ENCODE measurements around the gene LAMTOR1. TPM values are rescaled to one million over a fixed set of nuclear protein-coding genes. Genes with fewer than 3 reads are reported as not detected.

Gene LAMTOR1
- total RNA-seq, 2 experiments from 2014 or later: 66.9 to 77.0 TPM

GRCh38 chr11:72088076-72088808 lies 14.9 kb downstream of the LAMTOR1 start:
- ChIA-PET CTCF (no interaction called here), POLR2A (no interaction called here)

GRCh38 chr11:72085621-72086351 lies 17.3 kb downstream of the LAMTOR1 start:
- POLR2A ChIA-PET: interaction anchor here (0.5 to 1.0 kb wide), 4 partner anchors 12 to 47 kb away, joined by 3 to 5 read pairs (median 4); no protein-coding TSS in a partner anchor
- CTCF ChIA-PET: interaction anchor here (0.7 to 3.6 kb wide), 3 partner anchors 8 to 138 kb away, joined by 3 to 13 read pairs (median 4); partner anchors contain the start of gene INPPL1

- ChIA-PET CTCF (interaction anchor here (0.7 to 3.6 kb wide), 4 partner anchors 8 to 139 kb away, joined by 3 to 13 read pairs (median 4); partner anchors contain the start of gene INPPL1), POLR2A (interaction anchor here (0.6 to 0.8 kb wide), 4 partner anchors 12 to 159 kb away, joined by 4 to 6 read pairs (median 5); no protein-coding TSS in a partner anchor)
These were observed 18.1 kb downstream of the LAMTOR1 start for GRCh38 chr11:72084965-72085364.

GRCh38 chr11:72084076-72084475 lies 19.0 kb downstream of the LAMTOR1 start:
- CTCF ChIA-PET: interaction anchor here (1.0 to 3.6 kb wide), 3 partner anchors 12 to 59 kb away, joined by 3 to 13 read pairs (median 3); no protein-coding TSS in a partner anchor
- POLR2A ChIA-PET: no interaction called here

- CTCF ChIA-PET: interaction anchor here (1.1 to 3.6 kb wide), 2 partner anchors 13 to 58 kb away, joined by 3 to 13 read pairs; no protein-coding TSS in a partner anchor
- POLR2A ChIA-PET: no interaction called here
These were observed 19.7 kb downstream of the LAMTOR1 start for GRCh38 chr11:72083414-72083813.

- ChIA-PET POLR2A (no interaction called here), CTCF (interaction anchor here (1.1 to 2.5 kb wide), 4 partner anchors 9 to 57 kb away, joined by 5 to 11 read pairs (median 7); no protein-coding TSS in a partner anchor)
These were observed 21.2 kb downstream of the LAMTOR1 start for GRCh38 chr11:72081821-72082453.

GRCh38 chr11:72081184-72081644 lies 21.9 kb downstream of the LAMTOR1 start:
- CTCF ChIA-PET: interaction anchor here (2.4 to 2.5 kb wide), 2 partner anchors 10 to 56 kb away, joined by 9 to 11 read pairs; no protein-coding TSS in a partner anchor
- POLR2A ChIA-PET: no interaction called here

GRCh38 chr11:72080326-72081183 lies 22.5 kb downstream of the LAMTOR1 start, which contains the start of the genes LRRC51 and NUMA1:
Gene LRRC51, plus strand, starts transcription at chr11:72080850. Its CDS starts 8,234 bp downstream, at chr11:72089084.
Gene NUMA1, minus strand, starts transcription at chr11:72080542. Its CDS starts 44,599 bp downstream, at chr11:72035943.
- ChIA-PET CTCF (interaction anchor here (0.9 to 2.5 kb wide), 3 partner anchors 11 to 55 kb away, joined by 4 to 11 read pairs (median 9); no protein-coding TSS in a partner anchor), POLR2A (interaction anchor here (0.9 to 1.1 kb wide), 2 partner anchors 41 to 52 kb away, joined by 3 to 8 read pairs; no protein-coding TSS in a partner anchor)

- CTCF ChIA-PET: interaction anchor here (0.9 kb wide), 1 partner anchor 54 kb away, joined by 4 read pairs; no protein-coding TSS in a partner anchor
- POLR2A ChIA-PET: interaction anchor here (0.8 to 1.1 kb wide), 3 partner anchors 26 to 52 kb away, joined by 3 to 8 read pairs (median 3); no protein-coding TSS in a partner anchor
These were observed 23.2 kb downstream of the LAMTOR1 start for GRCh38 chr11:72079819-72080325.

GRCh38 chr11:72078477-72078876 lies 24.6 kb downstream of the LAMTOR1 start:
- ChIA-PET CTCF (no interaction called here), POLR2A (no interaction called here)

- POLR2A ChIA-PET: interaction anchor here (0.6 kb wide), 1 partner anchor 12 kb away, joined by 4 read pairs; no protein-coding TSS in a partner anchor
- CTCF ChIA-PET: no interaction called here
These were observed 27.3 kb downstream of the LAMTOR1 start for GRCh38 chr11:72075756-72076155.

GRCh38 chr11:72075109-72075508 lies 28.0 kb downstream of the LAMTOR1 start:
- ChIA-PET CTCF (no interaction called here), POLR2A (no interaction called here)

GRCh38 chr11:72072348-72072747 lies 30.7 kb downstream of the LAMTOR1 start:
- ChIA-PET CTCF (interaction anchor here (1.2 to 3.2 kb wide), 2 partner anchors 19 to 47 kb away, joined by 3 to 11 read pairs; no protein-coding TSS in a partner anchor), POLR2A (no interaction called here)

- ChIA-PET POLR2A (interaction anchor here (0.6 kb wide), 1 partner anchor 207 kb away, joined by 4 read pairs; no protein-coding TSS in a partner anchor), CTCF (interaction anchor here (3.2 kb wide), 1 partner anchor 45 kb away, joined by 11 read pairs; no protein-coding TSS in a partner anchor)
These were observed 32.6 kb downstream of the LAMTOR1 start for GRCh38 chr11:72070491-72070890.

- ChIA-PET POLR2A (interaction anchor here (0.6 kb wide), 1 partner anchor 208 kb away, joined by 4 read pairs; no protein-coding TSS in a partner anchor), CTCF (no interaction called here)
These were observed 33.3 kb downstream of the LAMTOR1 start for GRCh38 chr11:72069787-72070251.

GRCh38 chr11:72069200-72069599 lies 33.9 kb downstream of the LAMTOR1 start:
- ChIA-PET CTCF (no interaction called here), POLR2A (no interaction called here)

GRCh38 chr11:72067676-72068075 lies 35.4 kb downstream of the LAMTOR1 start:
- ChIA-PET CTCF (no interaction called here), POLR2A (no interaction called here)

- CTCF ChIA-PET: no interaction called here
- POLR2A ChIA-PET: no interaction called here
These were observed 35.8 kb downstream of the LAMTOR1 start for GRCh38 chr11:72067266-72067665.
